WTC11 (cell line): Measurements from ENCODE around the gene SLC66A2.

Experiments used
- ATF3 ChIP-seq: sonication (generic); formaldehyde crosslinking; conservative IDR thresholded peaks from 2 replicates; pipeline ENCODE4 v1.8.1; 2022; ENCODE audit warnings: mild to moderate bottlenecking, missing genetic modification reagents
- JUN ChIP-seq: sonication (generic); formaldehyde crosslinking; IDR thresholded peaks from 2 replicates; pipeline ENCODE4 v1.8.0; 2023; ENCODE audit warnings: mild to moderate bottlenecking, missing genetic modification reagents
- SP1 ChIP-seq: sonication (generic); formaldehyde crosslinking; conservative IDR thresholded peaks from 2 replicates; pipeline ENCODE4 v1.8.1; 2022; ENCODE audit warnings: missing genetic modification reagents
- USF1 ChIP-seq: sonication (generic); formaldehyde crosslinking; IDR thresholded peaks from 2 replicates; pipeline ENCODE4 v1.8.0; 2022; ENCODE audit warnings: mild to moderate bottlenecking, missing genetic modification reagents
- ZBTB43 ChIP-seq: sonication (generic); formaldehyde crosslinking; IDR thresholded peaks from 2 replicates; pipeline ENCODE4 v1.8.1; 2023; ENCODE audit warnings: mild to moderate bottlenecking, missing genetic modification reagents
- TF ChIP-seq, protein P1 (sequence below): fragments of 200-600 bp; IDR thresholded peaks from 2 replicates; pipeline ENCODE4 v1.8.0; 2022; ENCODE audit warnings: antibody characterized with exemption

GRCh38 chr18:79934311-79935097 lies 16.9 kb downstream of the SLC66A2 start:
- TF ChIP-seq SP1 = no peak
- no peak for TF ChIP-seq ZBTB43
- TF ChIP-seq USF1 (CRISPR knock-in tag) = no peak
- TF ChIP-seq, protein P1, sequence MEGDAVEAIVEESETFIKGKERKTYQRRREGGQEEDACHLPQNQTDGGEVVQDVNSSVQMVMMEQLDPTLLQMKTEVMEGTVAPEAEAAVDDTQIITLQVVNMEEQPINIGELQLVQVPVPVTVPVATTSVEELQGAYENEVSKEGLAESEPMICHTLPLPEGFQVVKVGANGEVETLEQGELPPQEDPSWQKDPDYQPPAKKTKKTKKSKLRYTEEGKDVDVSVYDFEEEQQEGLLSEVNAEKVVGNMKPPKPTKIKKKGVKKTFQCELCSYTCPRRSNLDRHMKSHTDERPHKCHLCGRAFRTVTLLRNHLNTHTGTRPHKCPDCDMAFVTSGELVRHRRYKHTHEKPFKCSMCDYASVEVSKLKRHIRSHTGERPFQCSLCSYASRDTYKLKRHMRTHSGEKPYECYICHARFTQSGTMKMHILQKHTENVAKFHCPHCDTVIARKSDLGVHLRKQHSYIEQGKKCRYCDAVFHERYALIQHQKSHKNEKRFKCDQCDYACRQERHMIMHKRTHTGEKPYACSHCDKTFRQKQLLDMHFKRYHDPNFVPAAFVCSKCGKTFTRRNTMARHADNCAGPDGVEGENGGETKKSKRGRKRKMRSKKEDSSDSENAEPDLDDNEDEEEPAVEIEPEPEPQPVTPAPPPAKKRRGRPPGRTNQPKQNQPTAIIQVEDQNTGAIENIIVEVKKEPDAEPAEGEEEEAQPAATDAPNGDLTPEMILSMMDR = no peak
- no peak for TF ChIP-seq ATF3
- no peak for TF ChIP-seq JUN (CRISPR knock-in tag)
